Posterior cingulate gyrus (tissue), 11 donors: Measurements from ENCODE around the gene VOPP1.

Experiments used
- DNase-seq, 10 donors: peaks; one replicate each; pipeline versions ENCODE4 v3.0.0 to v3.0.0-alpha.2; 2020 to 2021; ENCODE audit warnings: mixed read lengths in 3 of 10
- intact Hi-C: fragments of 100-400 bp; cut with DNase I; formaldehyde crosslinking; loops from one replicate; pipeline ENCODE4 v1.15.1; 2023

Gene VOPP1

GRCh38 chr7:55452971-55453370 lies 119.3 kb downstream of the VOPP1 start:
- no peak for DNase-seq
- intact Hi-C loops = no loop called here

GRCh38 chr7:55449992-55450535 lies 122.2 kb downstream of the VOPP1 start:
- intact Hi-C loops = no loop called here
- peak in 1 of 10 donors; percentile 63 for DNase-seq

GRCh38 chr7:55449205-55449991 lies 122.9 kb downstream of the VOPP1 start:
- DNase-seq = peak in 1 of 10 donors; percentile 84
- intact Hi-C loops = no loop called here

- intact Hi-C loops = no loop called here
- peak in 1 of 10 donors; percentile 85 for DNase-seq
These were observed 123.8 kb downstream of the VOPP1 start for GRCh38 chr7:55448526-55448925.

- intact Hi-C loops = no loop called here
- DNase-seq = no peak
These were observed 127.5 kb downstream of the VOPP1 start for GRCh38 chr7:55444786-55445185.

GRCh38 chr7:55441774-55442522 lies 130.4 kb downstream of the VOPP1 start:
- intact Hi-C loops = no loop called here
- peak in 3 of 10 donors; percentile 25 to 79 (median 67) for DNase-seq

- intact Hi-C loops = no loop called here
- DNase-seq = peak in 2 of 10 donors; percentile 57 to 69
These were observed 131.3 kb downstream of the VOPP1 start for GRCh38 chr7:55441002-55441401.

- intact Hi-C loops = no loop called here
These were observed 132.1 kb downstream of the VOPP1 start for GRCh38 chr7:55440040-55440690.

GRCh38 chr7:55439627-55440026 lies 132.7 kb downstream of the VOPP1 start:
- peak in 8 of 10 donors; percentile 69 to 97 (median 80) for DNase-seq
- intact Hi-C loops = loop anchor here (10.0 kb wide), 1 partner anchor 155 kb away; no protein-coding TSS in a partner anchor

More at GRCh38 chr7:55440040-55440690, 132.1 kb downstream of the VOPP1 start:
- DNase-seq = peak in 2 of 10 donors; percentile 69 to 81

- intact Hi-C loops = loop anchor here (10.0 kb wide), 1 partner anchor 156 kb away; no protein-coding TSS in a partner anchor
- DNase-seq = peak in 2 of 10 donors; percentile 76 to 81
These were observed 133.4 kb downstream of the VOPP1 start for GRCh38 chr7:55438757-55439525.

- DNase-seq = peak in 1 of 10 donors; percentile 69
- intact Hi-C loops = loop anchor here (10.0 kb wide), 1 partner anchor 157 kb away; no protein-coding TSS in a partner anchor
These were observed 134.1 kb downstream of the VOPP1 start for GRCh38 chr7:55438085-55438756.

GRCh38 chr7:55437375-55437774 lies 134.9 kb downstream of the VOPP1 start:
- intact Hi-C loops = loop anchor here (10.0 kb wide), 1 partner anchor 157 kb away; no protein-coding TSS in a partner anchor
- DNase-seq = no peak

GRCh38 chr7:55436457-55436856 lies 135.8 kb downstream of the VOPP1 start:
- intact Hi-C loops = loop anchor here (10.0 kb wide), 1 partner anchor 158 kb away; no protein-coding TSS in a partner anchor

GRCh38 chr7:55435466-55435865 lies 136.8 kb downstream of the VOPP1 start:
- intact Hi-C loops = loop anchor here (10.0 kb wide), 1 partner anchor 159 kb away; no protein-coding TSS in a partner anchor

More at GRCh38 chr7:55436457-55436856, 135.8 kb downstream of the VOPP1 start:
- peak in 1 of 10 donors; percentile 22 for DNase-seq

GRCh38 chr7:55432939-55433784 lies 139.1 kb downstream of the VOPP1 start:
- DNase-seq = peak in 1 of 10 donors; percentile 49
- intact Hi-C loops = loop anchor here (10.0 kb wide), 1 partner anchor 162 kb away; no protein-coding TSS in a partner anchor

More at GRCh38 chr7:55435466-55435865, 136.8 kb downstream of the VOPP1 start:
- peak in 1 of 10 donors; percentile 62 for DNase-seq

- DNase-seq = peak in 4 of 10 donors; percentile 22 to 87 (median 54)
- intact Hi-C loops = loop anchor here (10.0 kb wide), 1 partner anchor 162 kb away; no protein-coding TSS in a partner anchor
These were observed 139.8 kb downstream of the VOPP1 start for GRCh38 chr7:55432506-55432905.

- no peak for DNase-seq
- intact Hi-C loops = loop anchor here (10.0 kb wide), 1 partner anchor 163 kb away; no protein-coding TSS in a partner anchor
These were observed 140.4 kb downstream of the VOPP1 start for GRCh38 chr7:55431898-55432297.
